Stimulated activated CD4-positive, alpha-beta T cell treated with anti-CD3 and anti-CD28 coated beads, Interleukin-1b, Interleukin-23, amount 100 ng/mL, for 48 hours (primary cell): ENCODE data around the gene FMO1.
"Not testable (repeated sequence)": the region's sequence is repeated elsewhere in the genome, so short reads cannot be mapped to it uniquely, and the experiment has no call there.

Experiments used
- DNase-seq: peaks from one replicate; pipeline ENCODE4 v3.0.0-alpha.2; 2020

FMO1 gene

DNA sequence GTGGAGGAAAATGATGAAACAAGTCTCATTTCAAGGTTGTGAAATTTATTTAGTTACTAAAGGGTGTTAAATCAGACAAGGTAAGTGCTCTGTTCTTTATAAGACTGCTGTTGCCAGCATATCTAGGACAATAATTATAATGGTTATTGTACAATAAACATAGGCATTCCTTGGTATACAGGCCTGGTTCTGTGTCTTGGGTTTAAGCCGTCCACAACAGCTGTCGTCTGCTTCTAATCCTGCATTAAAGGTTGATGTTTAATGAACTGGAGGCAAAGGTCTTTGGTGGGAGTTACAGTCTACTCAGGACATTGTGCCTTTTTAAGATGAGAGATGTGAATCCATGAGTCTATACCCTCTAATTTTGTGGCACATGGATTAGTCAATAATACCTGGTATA is 42.3 kb downstream of the FMO1 start:
- DNase-seq, result no peak

- no peak for DNase-seq
Measured at GRCh38 chr1:171292799-171293198, 44.5 kb downstream of the FMO1 start.

GRCh38 chr1:171295383-171295782 is 47.1 kb downstream of the FMO1 start:
- DNase-seq, result not testable (repeated sequence)

- no peak for DNase-seq
Measured at GRCh38 chr1:171295821-171296220, 47.5 kb downstream of the FMO1 start.

DNA sequence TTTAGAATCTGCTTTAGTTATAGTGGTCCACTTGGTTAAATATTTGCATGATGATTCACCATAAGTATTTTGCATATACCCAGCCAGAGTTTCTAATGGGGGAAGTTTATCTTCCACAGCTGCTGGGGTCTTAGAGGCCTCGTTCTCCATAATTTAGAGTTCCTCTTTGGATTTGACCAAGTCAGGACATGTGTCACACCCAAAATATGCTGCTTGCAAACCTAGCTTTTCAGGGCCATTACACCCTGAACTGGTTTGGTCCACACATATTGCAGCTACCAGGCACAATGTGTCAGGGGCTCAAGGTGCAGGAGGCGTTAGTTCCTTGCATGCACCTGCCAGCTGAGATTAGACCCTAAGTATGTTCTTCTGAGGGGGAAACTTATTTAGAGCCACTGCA is 48.6 kb downstream of the FMO1 start:
- no peak for DNase-seq

- no peak for DNase-seq
Measured at GRCh38 chr1:171298696-171299095, 50.4 kb downstream of the FMO1 start.

DNA sequence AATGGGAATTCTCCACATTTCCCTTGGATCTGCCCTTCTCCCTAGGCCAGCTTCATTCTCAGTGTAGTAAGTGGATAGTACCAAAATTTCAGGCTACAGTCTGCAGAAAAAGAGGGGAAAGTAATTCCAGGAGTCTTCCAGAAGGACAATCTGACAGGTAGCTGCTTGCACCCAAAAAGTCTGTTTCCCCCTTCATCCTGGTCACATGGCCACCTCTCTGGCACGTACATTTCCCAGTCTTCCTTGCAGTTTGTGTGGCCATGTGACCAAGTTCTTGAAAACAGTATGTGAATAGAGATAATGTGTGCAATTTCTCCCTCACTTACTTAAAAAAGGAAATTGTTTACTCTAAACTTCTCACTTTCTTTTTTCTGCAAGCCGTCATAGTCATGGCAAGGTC is 51.0 kb downstream of the FMO1 start:
- no peak for DNase-seq

GRCh38 chr1:171300401-171300800 is 52.1 kb downstream of the FMO1 start:
- no peak for DNase-seq

GRCh38 chr1:171310661-171311087 is 62.4 kb downstream of the FMO1 start:
- DNase-seq, result no peak

DNA sequence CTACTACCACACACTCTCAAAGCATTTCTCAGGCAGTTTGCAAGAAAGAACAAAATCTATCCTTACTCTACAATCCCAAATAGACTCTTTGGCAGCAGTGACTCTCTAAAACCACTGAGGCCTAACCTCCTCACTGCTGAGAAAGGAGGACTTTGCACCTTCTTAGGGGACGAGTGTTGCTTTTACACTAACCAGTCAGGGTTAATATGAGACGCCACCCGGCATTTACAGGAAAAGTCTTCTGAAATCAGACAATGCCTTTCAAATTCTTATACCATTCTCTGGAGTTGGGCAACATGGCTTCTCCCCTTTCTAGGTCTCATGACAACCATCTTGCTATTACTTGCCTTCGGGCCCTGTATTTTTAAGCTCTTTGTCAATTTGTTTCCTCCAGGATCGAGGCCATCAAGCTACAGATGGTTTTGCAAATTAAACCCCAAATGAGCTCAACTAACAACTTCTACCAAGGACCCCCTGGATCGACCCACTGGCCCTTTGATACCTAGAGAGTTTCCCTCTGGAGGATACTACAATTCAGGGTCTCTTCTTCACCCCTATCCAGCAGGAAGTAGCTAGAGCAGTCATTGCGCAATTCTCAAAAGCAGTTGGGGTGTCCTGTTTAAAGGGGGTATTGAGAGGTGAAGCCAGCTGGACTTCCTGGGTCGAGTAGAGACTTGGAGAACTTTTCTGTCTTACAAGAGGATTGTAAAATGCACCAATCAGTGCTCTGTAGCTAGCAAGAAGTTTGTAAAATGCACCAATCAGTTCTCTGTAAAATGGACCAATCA is 63.7 kb downstream of the FMO1 start:
- no peak for DNase-seq

GRCh38 chr1:171313319-171313834 is 65.1 kb downstream of the FMO1 start:
- no peak for DNase-seq

- peak; percentile 84 for DNase-seq
Measured at GRCh38 chr1:171313835-171314320, 65.6 kb downstream of the FMO1 start, which contains the start of gene FMO4. FMO4 (plus strand) TSS chr1:171314183; CDS start chr1:171319826, 5,643 bp downstream.

DNA sequence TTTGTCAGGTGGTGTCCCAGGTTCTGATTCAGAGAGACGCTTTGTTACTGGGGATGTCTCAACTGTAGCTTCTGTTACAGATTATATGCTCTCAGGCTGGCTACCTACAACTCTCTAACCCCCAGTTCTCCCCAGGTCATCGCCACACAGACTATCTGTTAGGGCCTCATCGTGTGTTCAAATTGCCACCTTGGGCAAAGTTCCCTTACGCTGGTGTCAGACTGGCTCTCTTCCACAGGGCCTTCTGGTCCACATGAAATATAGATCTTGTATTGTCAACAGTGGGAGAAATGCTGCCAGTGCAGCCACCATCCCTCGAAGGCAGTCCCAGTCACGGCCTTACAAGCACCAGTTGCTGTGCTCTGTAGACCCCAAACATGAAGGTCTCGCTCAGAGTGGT is 81.0 kb downstream of the FMO1 start:
- DNase-seq, result no peak

DNA sequence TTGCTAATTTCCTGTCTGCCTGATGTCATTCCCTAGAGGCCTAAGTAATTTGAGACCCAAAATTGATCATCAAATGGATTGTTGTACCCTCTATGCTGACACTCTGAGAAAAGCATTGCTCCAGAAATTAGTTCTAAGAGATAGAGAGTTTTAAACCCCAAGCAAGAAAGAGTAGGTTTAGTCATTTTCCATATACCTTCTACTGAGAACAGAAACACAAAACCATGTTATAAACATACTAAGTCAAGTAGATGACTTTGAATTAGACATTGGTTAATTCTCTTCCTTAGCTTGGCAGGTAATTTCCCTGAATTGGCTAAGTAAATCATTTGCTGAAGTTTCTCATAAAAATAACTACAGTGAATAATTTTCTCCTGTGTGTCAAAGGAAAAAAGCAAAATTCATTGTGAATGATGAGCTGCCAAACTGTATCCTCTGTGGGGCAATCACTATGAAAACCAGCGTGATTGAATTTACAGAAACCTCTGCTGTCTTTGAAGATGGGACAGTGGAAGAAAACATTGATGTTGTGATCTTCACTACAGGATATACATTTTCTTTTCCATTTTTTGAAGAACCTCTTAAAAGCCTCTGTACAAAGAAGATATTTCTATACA is 85.8 kb downstream of the FMO1 start:
- DNase-seq, result no peak
